Measurements from ENCODE around the gene DNAJB13.

Gene DNAJB13

DNA sequence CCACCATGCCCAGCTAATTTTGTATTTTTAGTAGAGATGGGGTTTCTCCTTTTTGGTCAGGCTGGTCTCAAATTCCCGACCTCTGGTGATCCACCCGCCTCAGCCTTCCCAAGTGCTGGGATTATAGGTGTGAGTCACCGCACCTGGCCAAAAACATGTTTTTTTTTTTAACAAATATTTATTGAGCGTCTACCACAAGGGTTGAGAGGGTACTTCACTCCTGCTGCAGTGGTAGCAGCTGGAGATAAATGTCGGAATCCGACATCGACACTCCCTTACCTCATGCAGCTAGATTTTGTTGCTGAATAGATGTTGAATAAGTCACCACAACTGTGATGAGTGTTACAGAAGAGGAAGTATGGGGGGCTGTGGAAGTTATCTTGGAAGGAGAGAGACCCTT lies 971 bp downstream of the DNAJB13 start:
- Histone ChIP-seq H3K36me3 (replicated peaks; ENCODE audit: insufficient read depth, low read length) (no peaks in the 10 kb centered on the region), H3K4me2 (ENCODE audit: low read depth, low read length) (no peak overlapping the region), H3K4me1 (ENCODE audit: low read length) (no peaks in the 10 kb centered on the region), H4K20me1 (ENCODE audit: insufficient read depth, low read length) (no peaks in the 10 kb centered on the region), H3K9ac (ENCODE audit: low read length) (no peak overlapping the region), H3K9me2 (replicated peaks; ENCODE audit: insufficient read depth, low read length) (no peaks in the 10 kb centered on the region), H3K4me3 (ENCODE audit: low read length) (no peak overlapping the region), H3K27ac (ENCODE audit: low read length) (no peak overlapping the region), H3K27me3 (replicated peaks; ENCODE audit: insufficient read depth, low read length) (no peaks in the 10 kb centered on the region), H3F3A (ENCODE audit: insufficient read depth, low read length) (no peaks in the 10 kb centered on the region), H3K9me3 (replicated peaks; ENCODE audit: insufficient read depth, low read length) (no peaks in the 10 kb centered on the region), H2AFZ (ENCODE audit: low read length) (no peak overlapping the region), H3K79me2 (ENCODE audit: low read length) (no peaks in the 10 kb centered on the region)
- no peak for DNase-seq
- no peak for TF ChIP-seq EZH2 (optimal IDR thresholded peaks at IDR 0.05; ENCODE audit: low read depth, low read length)
- no peak for TF ChIP-seq EZH2phosphoT487 (IDR thresholded peaks at IDR 0.05; ENCODE audit: low read length)
- TF ChIP-seq, protein P1, sequence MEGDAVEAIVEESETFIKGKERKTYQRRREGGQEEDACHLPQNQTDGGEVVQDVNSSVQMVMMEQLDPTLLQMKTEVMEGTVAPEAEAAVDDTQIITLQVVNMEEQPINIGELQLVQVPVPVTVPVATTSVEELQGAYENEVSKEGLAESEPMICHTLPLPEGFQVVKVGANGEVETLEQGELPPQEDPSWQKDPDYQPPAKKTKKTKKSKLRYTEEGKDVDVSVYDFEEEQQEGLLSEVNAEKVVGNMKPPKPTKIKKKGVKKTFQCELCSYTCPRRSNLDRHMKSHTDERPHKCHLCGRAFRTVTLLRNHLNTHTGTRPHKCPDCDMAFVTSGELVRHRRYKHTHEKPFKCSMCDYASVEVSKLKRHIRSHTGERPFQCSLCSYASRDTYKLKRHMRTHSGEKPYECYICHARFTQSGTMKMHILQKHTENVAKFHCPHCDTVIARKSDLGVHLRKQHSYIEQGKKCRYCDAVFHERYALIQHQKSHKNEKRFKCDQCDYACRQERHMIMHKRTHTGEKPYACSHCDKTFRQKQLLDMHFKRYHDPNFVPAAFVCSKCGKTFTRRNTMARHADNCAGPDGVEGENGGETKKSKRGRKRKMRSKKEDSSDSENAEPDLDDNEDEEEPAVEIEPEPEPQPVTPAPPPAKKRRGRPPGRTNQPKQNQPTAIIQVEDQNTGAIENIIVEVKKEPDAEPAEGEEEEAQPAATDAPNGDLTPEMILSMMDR (IDR thresholded peaks at IDR 0.05; ENCODE audit: low read length), result no peak

DNA sequence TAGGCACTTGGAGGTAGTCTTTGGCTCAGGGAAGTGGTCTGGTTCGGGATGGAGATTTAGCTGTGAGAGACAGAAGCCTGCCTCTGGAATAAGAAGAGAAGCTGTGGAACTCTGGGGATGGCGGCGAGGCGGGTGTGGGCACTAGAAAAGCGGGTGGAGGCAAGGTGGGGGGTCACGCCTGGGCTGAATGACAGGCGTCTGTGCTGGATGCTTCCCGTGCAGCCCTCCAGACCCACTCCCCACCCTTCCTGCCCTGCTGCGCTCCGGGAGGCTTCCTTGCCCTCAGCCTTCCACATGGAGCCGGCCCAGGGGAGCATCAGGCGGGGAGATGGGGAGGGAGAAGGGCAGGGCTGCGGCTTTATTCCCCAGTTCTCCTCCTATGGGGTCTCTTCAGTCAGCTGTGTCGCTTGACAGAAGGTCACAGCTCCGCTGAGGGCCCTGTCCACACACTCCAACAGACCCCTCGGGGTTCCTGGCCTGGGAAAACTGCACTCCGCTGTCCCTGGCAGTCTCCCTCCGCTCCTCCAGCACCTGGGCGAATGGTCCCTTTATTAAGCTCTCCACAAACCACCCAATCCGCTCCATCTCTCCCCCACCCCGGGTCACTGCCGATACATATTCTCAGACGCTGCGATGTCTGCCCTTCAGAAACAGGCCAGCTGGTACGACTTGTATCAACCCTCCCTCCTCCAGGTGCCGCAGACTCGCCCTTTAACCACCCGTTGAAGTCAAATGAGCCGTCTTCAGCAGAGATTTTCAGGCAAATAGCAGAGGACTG lies 6.2 kb downstream of the DNAJB13 start:
- Histone ChIP-seq H2AFZ (ENCODE audit: low read length) (no peak overlapping the region), H4K20me1 (ENCODE audit: insufficient read depth, low read length) (no peaks in the 10 kb centered on the region), H3F3A (ENCODE audit: insufficient read depth, low read length) (no peaks in the 10 kb centered on the region), H3K9ac (ENCODE audit: low read length) (no peak overlapping the region), H3K9me2 (replicated peaks; ENCODE audit: insufficient read depth, low read length) (no peaks in the 10 kb centered on the region), H3K27me3 (replicated peaks; ENCODE audit: insufficient read depth, low read length) (no peaks in the 10 kb centered on the region; the same call in 1 of the 2 replicates), H3K36me3 (replicated peaks; ENCODE audit: insufficient read depth, low read length) (no peaks in the 10 kb centered on the region), H3K4me3 (ENCODE audit: low read length) (no peak overlapping the region), H3K9me3 (replicated peaks; ENCODE audit: insufficient read depth, low read length) (no peaks in the 10 kb centered on the region), H3K4me2 (ENCODE audit: low read depth, low read length) (no peak overlapping the region), H3K4me1 (ENCODE audit: low read length) (no peaks in the 10 kb centered on the region), H3K79me2 (ENCODE audit: low read length) (no peaks in the 10 kb centered on the region), H3K27ac (ENCODE audit: low read length) (no peak overlapping the region)
- no peak for DNase-seq
- TF ChIP-seq, protein P1 (IDR thresholded peaks at IDR 0.05; ENCODE audit: low read length), result no peak
- TF ChIP-seq EZH2 (optimal IDR thresholded peaks at IDR 0.05; ENCODE audit: low read depth, low read length), result no peak

DNA sequence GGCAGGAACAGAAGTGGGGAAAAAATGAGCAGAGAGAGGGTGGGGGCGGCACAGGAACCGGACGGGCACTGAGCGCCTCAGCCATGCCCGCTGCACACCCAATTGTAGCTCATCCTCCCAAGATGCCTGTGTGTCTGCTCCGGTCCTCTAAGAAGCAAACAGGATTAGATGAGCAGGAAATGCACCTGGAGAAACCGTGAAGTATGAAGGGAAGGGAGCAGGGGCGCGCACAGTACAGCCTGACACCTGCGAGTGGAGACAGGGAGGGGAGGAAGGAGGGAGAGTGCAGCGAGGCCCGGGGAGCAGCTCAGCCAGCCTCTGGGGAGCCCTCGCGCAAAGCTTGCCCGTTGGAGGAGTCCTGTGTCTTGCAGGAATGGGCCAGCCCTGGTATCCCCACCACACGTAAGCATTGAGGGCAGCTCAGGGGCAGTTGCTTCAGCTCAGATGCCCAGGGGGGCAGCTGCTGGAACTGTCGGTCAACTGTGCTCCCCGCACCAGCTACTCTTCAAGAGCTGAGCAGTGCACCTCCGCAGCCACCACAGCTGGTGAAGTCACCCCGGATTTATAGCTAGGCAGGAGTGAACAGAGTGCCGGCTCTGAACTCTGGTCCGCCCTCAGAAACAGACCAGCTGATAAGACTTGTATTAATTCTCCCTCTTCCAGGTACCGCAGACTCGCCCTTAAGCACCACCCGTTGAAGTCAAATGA lies 7.0 kb downstream of the DNAJB13 start:
- Histone ChIP-seq H2AFZ (ENCODE audit: low read length) (no peak overlapping the region), H3K4me3 (ENCODE audit: low read length) (no peak overlapping the region), H3K9ac (ENCODE audit: low read length) (no peak overlapping the region)

More for the DNA sequence above, 7.0 kb downstream of the DNAJB13 start:
- H3K9me2 ChIP-seq (replicated peaks; ENCODE audit: insufficient read depth, low read length), result no peaks in the 10 kb centered on the region
- no peaks in the 10 kb centered on the region; the same call in 1 of the 2 replicates for H3K27me3 ChIP-seq (replicated peaks; ENCODE audit: insufficient read depth, low read length)
- no peaks in the 10 kb centered on the region for H4K20me1 ChIP-seq (ENCODE audit: insufficient read depth, low read length)
- no peaks in the 10 kb centered on the region for H3K79me2 ChIP-seq (ENCODE audit: low read length)
- H3F3A ChIP-seq (ENCODE audit: insufficient read depth, low read length), result no peaks in the 10 kb centered on the region
- no peak for DNase-seq
- no peaks in the 10 kb centered on the region for H3K36me3 ChIP-seq (replicated peaks; ENCODE audit: insufficient read depth, low read length)
- H3K9me3 ChIP-seq (replicated peaks; ENCODE audit: insufficient read depth, low read length), result no peaks in the 10 kb centered on the region
- no peak overlapping the region for H3K4me2 ChIP-seq (ENCODE audit: low read depth, low read length)
- TF ChIP-seq, protein P1 (IDR thresholded peaks at IDR 0.05; ENCODE audit: low read length), result no peak
- TF ChIP-seq EZH2 (optimal IDR thresholded peaks at IDR 0.05; ENCODE audit: low read depth, low read length) (no peak), EZH2phosphoT487 (IDR thresholded peaks at IDR 0.05; ENCODE audit: low read length) (no peak)
- H3K4me1 ChIP-seq (ENCODE audit: low read length), result no peaks in the 10 kb centered on the region
- H3K27ac ChIP-seq (ENCODE audit: low read length), result no peak overlapping the region
